Measurements from ENCODE around the gene BLOC1S4.
A peak's percentile ranks its signal among the peaks of the same experiment; 100 is the strongest.

BLOC1S4 gene

GRCh38 chr4:6692806-6693205, 23.2 kb upstream of the BLOC1S4 start:
- no peak for DNase-seq

DNA sequence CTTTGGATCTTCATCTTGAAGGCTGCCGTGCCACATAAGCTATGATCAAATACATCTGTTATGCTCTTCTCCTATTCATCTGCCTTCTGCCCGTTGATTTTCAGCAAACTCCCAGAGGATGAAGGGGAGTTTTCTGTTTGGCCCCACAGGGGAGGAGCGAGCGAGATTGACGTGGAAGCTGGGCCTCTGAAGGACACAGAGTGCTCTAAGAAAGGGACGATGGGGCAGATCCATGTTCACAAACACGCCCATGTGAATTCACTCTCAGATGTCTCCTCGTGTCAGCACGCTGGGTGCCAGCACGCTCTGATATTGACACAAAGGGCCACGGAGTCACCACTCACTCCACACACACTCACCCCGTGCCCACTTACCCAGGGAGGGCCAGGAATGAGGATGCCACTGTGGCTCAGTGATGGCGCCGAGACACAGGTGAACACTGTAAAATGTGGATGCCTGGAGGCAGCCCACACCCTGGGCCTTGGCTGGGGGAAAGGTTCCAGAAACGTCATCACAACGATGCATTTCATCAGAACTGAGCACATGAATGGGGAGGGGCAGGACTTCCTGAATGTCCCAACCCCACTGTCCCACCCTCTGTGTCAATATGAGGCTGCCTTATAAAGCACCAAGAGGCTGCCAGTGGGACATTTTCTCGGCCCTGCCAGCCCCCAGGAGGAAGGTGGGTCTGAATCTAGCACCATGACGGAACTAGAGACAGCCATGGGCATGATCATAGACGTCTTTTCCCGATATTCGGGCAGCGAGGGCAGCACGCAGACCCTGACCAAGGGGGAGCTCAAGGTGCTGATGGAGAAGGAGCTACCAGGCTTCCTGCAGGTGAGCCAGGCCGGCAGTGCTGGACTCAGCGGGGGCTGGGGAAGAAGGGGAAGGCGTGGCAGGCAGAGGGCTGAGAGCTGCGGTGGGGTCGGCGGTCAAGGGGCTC, 22.5 kb upstream of the BLOC1S4 start, which contains the start of gene S100P:
Gene S100P, plus strand, starts transcription at position 648 of the 946 bp plus-strand sequence. Its CDS starts 55 bp downstream, at position 703.
- no peak for DNase-seq

DNA sequence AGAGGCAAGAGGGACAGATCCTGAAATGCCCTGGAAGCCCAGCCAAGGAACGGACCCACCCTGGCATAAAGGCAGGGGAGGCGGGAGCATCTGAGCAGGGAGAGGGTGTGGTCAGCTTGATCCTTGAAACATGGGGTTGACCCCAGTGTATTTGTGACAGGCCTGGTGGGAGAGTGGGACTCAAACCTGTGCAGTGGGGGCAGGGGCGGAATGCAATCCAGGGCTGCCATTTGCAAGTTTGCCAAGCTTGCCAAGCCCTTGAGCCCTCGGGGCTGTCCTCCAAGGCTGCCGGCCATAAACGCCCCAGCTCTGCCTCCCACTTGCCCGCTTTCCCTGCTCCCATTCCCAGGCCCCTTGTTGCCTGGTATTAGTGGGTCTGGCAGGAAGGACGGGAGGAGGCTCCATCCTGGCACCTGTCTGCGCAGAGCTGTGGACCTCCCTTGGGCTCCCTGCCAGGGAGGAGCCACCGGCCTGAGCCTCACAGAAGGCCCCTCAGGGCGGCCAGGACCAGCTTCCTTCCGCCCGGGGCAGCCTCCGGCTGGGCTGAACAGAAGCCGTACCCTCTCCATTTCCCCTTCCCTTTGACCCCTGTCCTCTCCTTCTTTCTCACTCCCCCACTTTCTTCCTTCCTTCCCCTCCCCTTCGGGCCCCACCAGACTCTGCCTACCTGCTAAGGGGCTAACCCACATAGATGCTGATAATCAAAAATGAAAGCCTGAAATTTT, 21.6 kb upstream of the BLOC1S4 start:
- DNase-seq = peak; percentile 58

DNA sequence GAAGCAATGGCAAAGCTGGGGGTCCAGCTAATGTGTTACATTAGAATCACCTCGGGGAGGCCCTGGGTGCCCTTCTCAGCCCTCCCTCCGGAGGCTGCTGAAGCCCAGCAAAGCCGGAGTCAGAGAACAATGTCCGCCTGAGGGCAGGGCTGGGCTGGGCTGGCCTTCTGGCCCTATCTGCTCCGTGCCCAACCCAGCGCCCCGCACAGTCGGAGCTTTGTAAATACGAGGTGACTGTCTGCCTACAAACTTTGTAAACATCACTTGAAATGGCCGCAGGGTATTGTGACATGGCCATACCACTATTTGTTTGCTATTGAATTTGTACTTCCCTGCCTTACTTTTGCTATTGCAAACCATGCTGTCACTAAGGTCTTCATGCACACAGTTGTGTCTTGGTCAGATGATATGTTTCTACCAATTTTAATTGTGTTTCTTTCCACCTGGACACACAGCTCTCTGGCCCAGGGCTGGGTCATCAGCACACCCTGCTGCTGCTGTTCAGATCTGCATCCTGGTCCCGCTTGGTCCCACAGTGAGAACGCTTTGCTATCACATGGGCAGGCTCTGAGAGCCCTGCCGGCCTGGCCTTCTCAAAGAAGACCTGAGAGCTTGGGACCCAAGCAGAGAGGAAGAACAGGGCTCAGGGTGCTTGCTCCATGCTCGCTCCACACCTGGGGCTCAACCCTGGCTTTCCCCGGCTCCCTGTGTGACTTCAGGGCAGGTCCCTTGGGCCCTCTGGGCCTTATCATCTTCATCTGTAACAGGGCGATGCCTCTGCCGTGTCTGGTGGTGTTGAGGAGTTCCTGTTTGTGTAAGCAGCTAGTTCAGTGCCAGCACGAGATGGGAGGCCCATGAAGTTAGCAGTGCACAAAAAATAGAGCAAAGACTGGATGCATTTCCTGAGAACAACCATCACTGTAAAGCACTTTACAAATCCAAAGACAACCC, 20.0 kb upstream of the BLOC1S4 start:
- DNase-seq = peak; percentile 81

GRCh38 chr4:6696611-6697010, 19.4 kb upstream of the BLOC1S4 start:
- no peak for DNase-seq

DNA sequence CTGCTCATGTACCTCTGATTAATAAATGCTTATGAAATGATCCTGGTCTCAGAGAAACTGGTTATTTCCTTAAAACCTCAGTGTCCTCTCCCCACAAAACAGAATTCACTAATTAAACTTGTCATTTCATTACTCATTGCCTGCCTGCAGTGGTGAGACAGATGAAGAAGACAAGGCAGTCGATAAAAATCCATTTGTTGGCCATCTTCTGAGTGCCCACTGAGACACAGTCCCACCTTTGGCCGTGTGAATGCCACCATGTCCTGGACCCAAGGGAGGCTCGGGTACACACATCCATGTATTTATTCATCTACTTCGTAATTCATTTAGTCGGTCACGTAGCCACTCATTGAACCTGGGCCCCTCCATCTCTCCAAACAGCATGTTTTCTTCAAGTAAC, 18.8 kb upstream of the BLOC1S4 start:
- no peak for DNase-seq

DNA sequence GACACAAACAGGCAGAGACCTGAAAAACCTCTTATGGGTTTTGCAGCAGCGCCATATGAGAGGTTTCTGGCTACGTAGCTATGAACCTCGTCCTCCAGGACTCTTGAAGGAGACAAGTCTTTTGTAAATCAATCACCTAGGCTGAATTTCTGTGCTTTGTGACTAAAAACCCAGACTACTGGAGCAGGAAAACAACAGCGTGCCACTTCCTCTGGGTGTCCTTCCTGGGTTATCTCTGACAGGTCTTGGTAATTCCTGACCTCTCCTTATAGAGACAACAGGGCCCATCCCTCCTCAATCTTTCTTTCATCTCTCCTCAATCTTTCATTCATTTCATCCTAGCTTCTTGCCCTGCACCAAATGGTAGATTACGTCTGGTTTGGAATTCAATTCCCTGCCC, 16.6 kb upstream of the BLOC1S4 start:
- no peak for DNase-seq

DNA sequence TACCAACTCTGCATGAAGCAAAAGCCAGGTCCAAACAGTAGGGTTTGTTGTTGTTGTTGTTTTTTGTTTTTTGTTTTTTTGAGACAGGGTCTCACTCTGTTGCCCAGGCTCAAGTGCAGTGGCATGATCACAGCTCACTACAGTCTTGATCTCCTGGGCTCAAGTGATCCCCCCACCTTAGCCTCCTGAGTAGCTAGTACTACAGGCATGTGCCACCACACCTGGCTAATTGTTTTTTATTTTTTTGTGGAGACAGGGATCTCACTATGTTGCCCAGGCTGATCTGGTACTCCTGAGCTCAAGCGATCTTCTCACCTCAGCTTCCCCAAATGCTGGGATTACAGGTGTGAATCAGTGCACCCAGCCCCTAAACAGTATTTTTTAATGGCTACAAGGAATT, 16.1 kb upstream of the BLOC1S4 start:
- no peak for DNase-seq

- DNase-seq = peak; percentile 58
These were observed 14.6 kb upstream of the BLOC1S4 start for GRCh38 chr4:6701371-6701770.

GRCh38 chr4:6702761-6703160, 13.2 kb upstream of the BLOC1S4 start:
- DNase-seq = no peak

GRCh38 chr4:6703786-6704185, 12.2 kb upstream of the BLOC1S4 start:
- peak; percentile 37 for DNase-seq

DNA sequence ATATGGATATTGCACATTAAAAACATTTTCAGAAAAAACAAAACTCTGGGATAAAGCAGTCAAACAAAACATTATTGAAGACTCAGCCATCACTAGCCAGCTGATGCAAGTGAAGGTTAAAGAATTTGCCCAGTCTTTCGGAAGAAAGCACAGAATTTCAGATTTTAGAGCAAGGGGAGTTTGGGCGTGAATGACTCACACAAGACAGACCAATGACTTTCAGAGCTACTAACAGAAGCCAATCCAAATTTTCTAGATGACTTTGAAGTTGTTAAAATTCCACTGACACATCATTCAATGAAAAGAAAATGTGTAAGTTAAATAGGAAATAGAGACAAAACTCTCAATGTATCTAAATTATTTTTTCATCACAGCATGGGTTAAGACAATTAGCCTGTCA, 10.3 kb upstream of the BLOC1S4 start:
- peak; percentile 34 for DNase-seq

DNA sequence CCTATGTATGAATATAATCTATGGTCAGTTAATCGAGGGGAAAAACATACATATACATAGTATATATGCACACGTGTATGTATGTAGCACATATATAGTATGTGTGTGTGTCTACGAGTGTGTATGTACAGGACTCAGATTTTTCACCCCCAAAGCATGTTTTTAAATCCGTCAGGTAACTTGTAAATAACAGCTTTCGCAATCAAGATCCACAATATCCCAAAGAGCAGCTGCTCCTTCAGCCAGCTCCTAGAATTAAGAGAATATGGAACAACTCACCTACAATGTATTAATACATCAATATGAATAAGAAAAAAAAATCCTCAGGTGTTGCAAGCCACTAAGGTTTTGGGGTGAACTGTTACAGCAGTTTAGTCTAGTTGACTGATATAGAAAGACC, 9.8 kb upstream of the BLOC1S4 start:
- DNase-seq = no peak

DNA sequence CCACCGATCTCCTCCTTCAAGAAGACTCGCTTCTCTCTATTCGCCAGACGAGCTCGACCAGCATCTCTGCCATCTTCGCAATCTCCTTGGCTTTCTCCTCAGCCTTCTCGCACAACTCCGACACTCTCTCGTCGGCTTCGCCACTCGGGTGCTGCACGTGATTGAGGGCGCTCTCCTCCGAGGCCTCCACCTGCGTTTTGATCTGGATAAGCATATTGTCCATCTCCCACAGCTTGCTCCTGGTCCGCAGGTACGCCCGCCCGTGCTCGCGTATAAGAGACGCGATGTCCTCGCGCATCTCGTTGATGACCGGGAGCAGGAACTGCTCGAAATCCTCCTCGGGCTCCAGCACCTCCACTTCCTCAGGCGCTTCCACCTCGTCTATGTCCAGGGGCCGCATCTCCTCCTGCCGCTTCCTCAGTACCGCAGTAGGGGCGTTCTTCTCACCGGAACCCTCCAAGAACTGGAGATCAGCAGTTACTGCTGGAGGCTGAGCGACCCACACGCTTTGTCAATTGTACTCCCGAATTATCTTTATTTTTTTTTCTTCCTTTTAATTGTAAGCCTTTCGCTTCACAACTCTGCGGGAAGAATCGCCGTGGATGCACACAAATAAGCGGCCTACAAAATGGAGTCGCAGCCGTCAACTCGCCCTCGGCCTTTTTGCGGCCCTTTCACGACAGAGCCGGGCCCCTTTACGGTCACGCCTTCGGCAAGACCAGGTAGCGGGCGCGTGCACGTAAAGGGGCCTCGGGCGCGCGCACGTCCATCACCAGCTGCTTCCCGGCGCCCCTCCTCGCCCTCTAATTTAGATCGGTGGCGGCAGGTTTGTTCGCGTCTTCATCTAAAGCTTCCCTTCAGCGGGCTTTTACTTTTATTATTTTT, 6.5 kb upstream of the BLOC1S4 start, which contains the start of gene MRFAP1L1:
Gene MRFAP1L1, minus strand, starts transcription at position 636 of the 885 bp plus-strand sequence. Its CDS starts 236 bp downstream, at position 400.
- DNase-seq = peak; percentile 98

DNA sequence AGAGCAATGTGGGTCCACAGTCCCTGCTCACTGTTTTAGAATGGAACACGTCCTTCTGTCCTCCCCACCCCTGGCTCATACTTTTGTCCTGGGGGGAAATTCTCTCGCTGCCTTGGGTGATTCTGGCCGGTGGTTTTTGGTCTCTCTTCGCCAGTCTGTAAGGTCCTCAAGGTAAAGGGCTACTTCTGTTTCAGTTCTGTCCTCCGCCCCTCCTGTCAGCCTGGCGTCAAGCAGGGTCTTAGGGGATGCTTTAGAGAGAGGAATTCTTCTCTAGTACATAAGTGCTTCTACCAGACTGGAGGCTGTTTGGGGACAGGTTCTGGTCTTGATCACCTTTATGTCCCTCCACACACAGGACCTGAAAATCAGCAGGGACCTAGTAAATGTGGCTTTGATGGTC, 5.7 kb upstream of the BLOC1S4 start:
- DNase-seq = no peak

- no peak for DNase-seq
These were observed 5.0 kb upstream of the BLOC1S4 start for GRCh38 chr4:6710996-6711395.

GRCh38 chr4:6714954-6715353, 1.0 kb upstream of the BLOC1S4 start:
- no peak for DNase-seq

GRCh38 chr4:6715704-6716017, 313 bp upstream of the BLOC1S4 start:
- no peak for DNase-seq

DNA sequence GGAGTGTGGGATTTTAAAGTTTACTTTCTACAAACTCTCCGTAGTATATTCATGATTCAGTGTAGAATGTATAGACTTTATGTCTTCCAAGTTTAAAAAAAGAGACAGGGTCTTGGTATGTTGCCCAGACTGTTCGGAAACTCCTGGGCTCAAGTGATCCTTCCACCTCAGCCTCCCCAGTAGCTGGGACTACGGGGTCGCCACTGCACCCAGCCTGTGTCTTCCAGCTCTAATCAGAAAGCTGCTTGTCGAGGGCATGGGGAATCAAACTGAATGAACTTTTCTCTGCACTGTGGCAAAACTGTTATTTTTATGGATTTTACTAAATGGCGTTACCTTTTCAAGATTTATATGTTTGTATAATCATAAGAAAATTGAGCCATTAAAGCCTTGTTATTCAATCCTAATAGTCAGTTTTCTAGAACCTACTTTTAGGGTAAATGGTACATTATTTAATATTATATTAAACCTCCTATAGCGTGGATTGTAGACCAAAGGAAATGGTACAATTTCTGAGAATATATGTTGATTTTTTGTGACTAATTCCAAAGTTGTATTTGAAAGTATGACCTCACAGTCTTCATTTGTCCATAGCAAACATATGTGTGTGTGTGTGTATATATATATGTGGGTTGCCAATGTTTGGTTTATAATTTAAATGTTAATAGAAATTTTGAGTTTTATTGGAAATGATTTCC, 1.1 kb downstream of the BLOC1S4 start:
- DNase-seq = no peak

DNA sequence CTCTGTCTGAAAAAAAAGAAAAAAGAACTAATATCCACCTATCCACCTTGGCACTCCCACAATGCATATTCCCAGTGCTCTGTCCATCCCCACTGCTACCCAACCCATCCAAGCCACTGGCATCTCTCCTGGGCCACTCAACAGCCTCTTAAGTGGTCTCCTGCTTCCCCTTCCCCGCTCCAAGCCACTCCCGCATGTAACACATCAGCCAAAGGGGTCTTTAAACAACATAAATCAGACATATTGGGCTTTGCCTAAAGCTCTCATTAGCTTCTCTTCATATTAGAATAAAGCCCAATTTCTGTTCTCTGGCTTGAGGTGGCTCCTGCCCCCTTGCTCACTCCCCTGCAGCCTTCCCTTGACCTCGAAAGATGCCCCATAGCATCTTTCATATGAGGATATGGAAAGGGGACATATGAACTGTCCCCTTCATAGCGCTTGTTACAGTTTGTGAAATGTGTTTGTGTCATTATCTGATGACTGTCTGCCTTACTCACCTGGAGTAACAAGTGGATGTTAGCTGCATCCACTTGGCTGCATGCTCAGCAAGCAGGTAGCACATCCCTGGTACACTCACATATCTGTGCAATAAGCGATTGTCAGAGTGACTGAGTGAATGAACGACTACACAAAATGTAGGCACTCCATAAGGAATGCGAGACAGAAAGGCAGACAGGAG, 3.1 kb downstream of the BLOC1S4 start:
- DNase-seq = no peak
